SK-N-SH treated with all-trans-retinoic acid at 6 μM for 48 hours (cell line): ENCODE results near the gene CEP152.

Experiments used
- ATAC-seq: fragments of 200-7000 bp; cut with Tn5 transposase; 3 replicates; pipeline ENCODE4 v1.9.1; 2020; ENCODE audit warnings: mild to moderate bottlenecking, moderate library complexity
- ARNTL ChIP-seq: fragments of 450-650 bp; formaldehyde crosslinking; IDR thresholded peaks from 2 replicates; pipeline ENCODE4 v1.5.0; 2020; ENCODE audit warnings: low read depth, mild to moderate bottlenecking, moderate library complexity, borderline replicate concordance
- BACH2 ChIP-seq: fragments of 250-450 bp; sonication (Bioruptor Pico); IDR thresholded peaks from 2 replicates; pipeline ENCODE4 v1.9.0; 2021; ENCODE audit warnings: mild to moderate bottlenecking, borderline replicate concordance
- CREB5 ChIP-seq: fragments of 250-450 bp; sonication (Bioruptor Pico); IDR thresholded peaks from 2 replicates; pipeline ENCODE4 v1.5.1; 2020; ENCODE audit warnings: low read depth, mild to moderate bottlenecking, moderate library complexity
- CSDC2 ChIP-seq: fragments of 250-450 bp; sonication (Bioruptor Pico); IDR thresholded peaks from 2 replicates; pipeline ENCODE4 v1.5.0; 2020; ENCODE audit warnings: mild to moderate bottlenecking, moderate library complexity
- CSRNP3 ChIP-seq: fragments of 250-450 bp; sonication (Bioruptor Pico); IDR thresholded peaks from 2 replicates; pipeline ENCODE4 v1.5.1; 2021; ENCODE audit warnings: mild to moderate bottlenecking, moderate library complexity
- ESRRG ChIP-seq: fragments of 250-450 bp; sonication (Bioruptor Pico); IDR thresholded peaks from 2 replicates; pipeline ENCODE4 v1.6.1; 2021; ENCODE audit warnings: mild to moderate bottlenecking
- GLIS3 ChIP-seq: fragments of 250-450 bp; sonication (Bioruptor Pico); IDR thresholded peaks from 2 replicates; pipeline ENCODE4 v1.5.0; 2020; ENCODE audit warnings: mild to moderate bottlenecking, moderate library complexity
- ISL1 ChIP-seq: fragments of 250-450 bp; sonication (Bioruptor Pico); IDR thresholded peaks from 2 replicates; pipeline ENCODE4 v2.1.2; 2022; ENCODE audit warnings: mild to moderate bottlenecking, moderate library complexity
- POU6F1 ChIP-seq: fragments of 250-450 bp; sonication (Bioruptor Pico); IDR thresholded peaks from 2 replicates; pipeline ENCODE4 v1.8.0; 2021; ENCODE audit warnings: low read depth, mild to moderate bottlenecking, moderate library complexity, borderline replicate concordance
- PPARA ChIP-seq: fragments of 250-450 bp; sonication (Bioruptor Pico); IDR thresholded peaks from 2 replicates; pipeline ENCODE4 v1.5.0; 2020; ENCODE audit warnings: mild to moderate bottlenecking, borderline replicate concordance
- RARB ChIP-seq: fragments of 250-450 bp; sonication (Bioruptor Pico); IDR thresholded peaks from 2 replicates; pipeline ENCODE4 v1.8.0; 2021; ENCODE audit warnings: mild to moderate bottlenecking, moderate library complexity
- TCF4 ChIP-seq: fragments of 250-450 bp; sonication (Bioruptor Pico); IDR thresholded peaks from 2 replicates; pipeline ENCODE4 v1.8.0; 2021; ENCODE audit warnings: mild to moderate bottlenecking, moderate library complexity, borderline replicate concordance
- TSHZ2 ChIP-seq: fragments of 250-450 bp; sonication (Bioruptor Pico); IDR thresholded peaks from 2 replicates; pipeline ENCODE4 v1.5.0; 2020; ENCODE audit warnings: mild to moderate bottlenecking, moderate library complexity
- ZNF565 ChIP-seq: fragments of 450-650 bp; formaldehyde crosslinking; conservative IDR thresholded peaks from 2 replicates; pipeline ENCODE4 v1.5.0; 2020; ENCODE audit warnings: low read depth, mild to moderate bottlenecking, moderate library complexity
- ZNF70 ChIP-seq: fragments of 450-650 bp; formaldehyde crosslinking; IDR thresholded peaks from 2 replicates; pipeline ENCODE4 v1.5.0; 2020; ENCODE audit warnings: mild to moderate bottlenecking, moderate library complexity

CEP152 gene

GRCh38 chr15:48850648-48851047, 39.8 kb upstream of the CEP152 start:
- TF ChIP-seq POU6F1 = no peak
- no peak for TF ChIP-seq BACH2
- TF ChIP-seq TCF4 = no peak
- no peak for TF ChIP-seq CREB5 (CRISPR knock-in tag)
- TF ChIP-seq TSHZ2 = no peak
- no peak for TF ChIP-seq ESRRG (CRISPR knock-in tag)
- TF ChIP-seq CSRNP3 = no peak
- no peak for TF ChIP-seq ISL1 (CRISPR knock-in tag)
- TF ChIP-seq ARNTL (CRISPR knock-in tag) = no peak
- TF ChIP-seq CSDC2 = no peak
- no peak for ATAC-seq

- TF ChIP-seq ZNF565 (CRISPR knock-in tag) = no peak
- TF ChIP-seq CREB5 (CRISPR knock-in tag) = no peak
- TF ChIP-seq GLIS3 (CRISPR knock-in tag) = no peak
- no peak for TF ChIP-seq RARB
- no peak for TF ChIP-seq TCF4
- no peak for TF ChIP-seq BACH2
- TF ChIP-seq PPARA = no peak
- ATAC-seq = no peak
These were observed 34.3 kb upstream of the CEP152 start for GRCh38 chr15:48845123-48845522.

- no peak for TF ChIP-seq GLIS3 (CRISPR knock-in tag)
- no peak for TF ChIP-seq ZNF565 (CRISPR knock-in tag)
- no peak for TF ChIP-seq BACH2
- no peak for TF ChIP-seq CREB5 (CRISPR knock-in tag)
- TF ChIP-seq TSHZ2 = no peak
- no peak for TF ChIP-seq ZNF70 (CRISPR knock-in tag)
- ATAC-seq = no peak
These were observed 31.6 kb upstream of the CEP152 start for GRCh38 chr15:48842501-48842900.
